Suprapubic skin (tissue), 4 donors: ENCODE data around the gene RASL10B.

Source experiments
- EP300 ChIP-seq: sonication (generic); formaldehyde crosslinking; IDR thresholded peaks from one replicate; pipeline ENCODE4 v1.6.1; 2017; ENCODE audit warnings: antibody characterized with exemption
- POLR2A ChIP-seq, 2 donors: fragments of 450-650 bp; IDR thresholded peaks; one replicate each; pipeline ENCODE4 v1.6.1; 2017; ENCODE audit warnings: antibody characterized with exemption in 2 of 2, mild to moderate bottlenecking in 2 of 2, moderate library complexity in 2 of 2
- POLR2AphosphoS5 ChIP-seq, 3 donors: sonication (generic); formaldehyde crosslinking; IDR thresholded peaks; one replicate each; pipeline ENCODE4 v1.6.1; 2017; ENCODE audit warnings: antibody characterized with exemption in 3 of 3
- TF ChIP-seq, protein P1 (sequence below), 2 donors: fragments of 200-600 bp in 1 of 2; fragments of 450-650 bp in 1 of 2; sonication (generic) in 1 of 2; IDR thresholded peaks; one replicate each; pipeline ENCODE4 v1.5.1; 2016 to 2019; ENCODE audit warnings: antibody characterized with exemption in 2 of 2, mild to moderate bottlenecking in 1 of 2, moderate library complexity in 1 of 2

DNA sequence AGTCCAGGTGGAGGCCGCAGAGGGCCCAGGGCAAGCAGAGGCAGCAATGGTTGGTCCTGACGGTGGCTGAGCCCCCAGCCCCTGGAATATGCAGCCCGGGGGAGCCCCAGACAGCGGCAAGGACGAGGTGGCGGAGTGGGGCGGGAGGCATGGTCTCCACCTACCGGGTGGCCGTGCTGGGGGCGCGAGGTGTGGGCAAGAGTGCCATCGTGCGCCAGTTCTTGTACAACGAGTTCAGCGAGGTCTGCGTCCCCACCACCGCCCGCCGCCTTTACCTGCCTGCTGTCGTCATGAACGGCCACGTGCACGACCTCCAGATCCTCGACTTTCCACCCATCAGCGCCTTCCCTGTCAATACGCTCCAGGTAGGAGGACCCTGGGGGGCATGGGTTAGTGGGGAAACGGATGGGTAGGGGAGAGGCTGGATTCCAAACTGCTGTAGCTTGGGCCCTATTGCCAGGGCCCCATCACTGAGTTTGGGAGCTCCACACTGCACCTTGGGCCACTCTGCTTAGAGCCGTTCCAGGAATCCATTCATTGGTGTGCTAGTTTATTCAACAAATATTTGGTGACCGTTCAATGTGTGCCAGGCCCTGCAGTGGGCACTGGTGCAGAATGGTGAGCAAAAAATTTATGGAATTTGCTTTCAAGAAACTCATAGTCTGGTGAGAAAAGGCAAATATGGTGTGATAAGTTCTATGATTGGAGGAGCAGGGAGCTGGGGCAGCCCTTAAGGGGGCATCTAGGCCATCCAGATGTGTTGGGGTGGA is 3.8 kb downstream of the RASL10B start:
- TF ChIP-seq POLR2A (IDR thresholded peaks at IDR 0.05) (no peak), EP300 (no peak), POLR2AphosphoS5 (IDR thresholded peaks at IDR 0.05) (no peak)
- TF ChIP-seq, protein P1, sequence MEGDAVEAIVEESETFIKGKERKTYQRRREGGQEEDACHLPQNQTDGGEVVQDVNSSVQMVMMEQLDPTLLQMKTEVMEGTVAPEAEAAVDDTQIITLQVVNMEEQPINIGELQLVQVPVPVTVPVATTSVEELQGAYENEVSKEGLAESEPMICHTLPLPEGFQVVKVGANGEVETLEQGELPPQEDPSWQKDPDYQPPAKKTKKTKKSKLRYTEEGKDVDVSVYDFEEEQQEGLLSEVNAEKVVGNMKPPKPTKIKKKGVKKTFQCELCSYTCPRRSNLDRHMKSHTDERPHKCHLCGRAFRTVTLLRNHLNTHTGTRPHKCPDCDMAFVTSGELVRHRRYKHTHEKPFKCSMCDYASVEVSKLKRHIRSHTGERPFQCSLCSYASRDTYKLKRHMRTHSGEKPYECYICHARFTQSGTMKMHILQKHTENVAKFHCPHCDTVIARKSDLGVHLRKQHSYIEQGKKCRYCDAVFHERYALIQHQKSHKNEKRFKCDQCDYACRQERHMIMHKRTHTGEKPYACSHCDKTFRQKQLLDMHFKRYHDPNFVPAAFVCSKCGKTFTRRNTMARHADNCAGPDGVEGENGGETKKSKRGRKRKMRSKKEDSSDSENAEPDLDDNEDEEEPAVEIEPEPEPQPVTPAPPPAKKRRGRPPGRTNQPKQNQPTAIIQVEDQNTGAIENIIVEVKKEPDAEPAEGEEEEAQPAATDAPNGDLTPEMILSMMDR (IDR thresholded peaks at IDR 0.05), result no peak
